Activated CD4-positive, alpha-beta T cell treated with anti-CD3 and anti-CD28 coated beads for 48 hours (primary cell): Measurements from ENCODE around the gene SLC45A1.
A peak's percentile ranks its signal among the peaks of the same experiment; 100 is the strongest.

Experiments used
- DNase-seq: peaks from one replicate; pipeline ENCODE4 v3.0.0-alpha.2; 2020

Gene SLC45A1

DNA sequence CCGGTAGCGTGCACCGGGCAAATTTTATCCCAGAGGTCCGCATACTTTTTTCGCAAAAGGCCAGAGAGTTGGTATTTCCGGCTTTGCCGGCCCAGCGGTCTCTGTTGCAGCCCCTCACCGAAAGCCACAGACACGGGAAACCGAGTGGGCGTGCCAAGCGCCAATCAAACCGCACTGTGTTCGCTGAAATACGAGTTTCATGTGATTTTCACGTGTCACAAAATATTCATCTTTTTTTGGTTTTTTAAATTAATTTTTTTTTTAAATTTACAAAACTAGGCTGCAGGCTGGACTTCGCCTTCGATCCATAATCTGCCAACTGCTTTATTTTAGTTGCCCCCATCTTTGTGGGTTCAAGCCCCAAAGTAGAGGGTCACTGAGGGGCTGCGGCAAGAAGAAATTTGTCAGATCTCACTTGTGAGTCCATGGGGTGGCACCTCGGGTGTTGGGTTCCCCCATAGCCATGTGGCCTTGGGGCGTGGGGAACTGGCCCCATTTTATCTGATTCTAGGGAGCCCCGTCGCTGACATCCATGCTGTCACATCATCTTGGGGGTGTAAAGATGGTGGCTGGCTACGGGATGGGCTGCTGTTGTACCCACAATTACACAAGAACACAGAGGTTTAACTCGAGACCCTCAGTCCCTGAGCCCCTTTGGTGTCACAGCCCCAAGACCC lies 20.8 kb downstream of the SLC45A1 start:
- no peak for DNase-seq

GRCh38 chr1:8339203-8339600 lies 21.3 kb downstream of the SLC45A1 start:
- DNase-seq, result no peak

- no peak for DNase-seq
These were observed 22.5 kb downstream of the SLC45A1 start for GRCh38 chr1:8340448-8340847.

DNA sequence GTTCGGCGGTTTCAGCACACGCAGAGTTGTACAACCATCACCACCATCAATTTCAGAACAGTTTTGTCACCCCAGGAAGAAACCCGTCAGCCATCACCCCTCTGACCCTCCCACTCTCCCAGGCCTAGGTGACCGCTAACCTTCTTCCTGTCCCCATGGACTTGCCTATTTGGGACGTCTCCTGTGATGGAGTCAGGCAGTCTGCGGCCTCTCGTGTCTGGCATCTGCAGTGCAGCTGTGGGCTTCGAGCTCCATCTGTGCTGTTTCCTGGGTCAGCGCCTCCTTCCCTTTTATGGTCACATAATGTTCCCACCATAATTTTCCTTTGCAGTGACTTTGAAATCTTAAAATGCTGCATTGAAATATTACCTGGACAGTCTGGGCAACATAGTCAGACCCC lies 24.4 kb downstream of the SLC45A1 start:
- DNase-seq, result no peak

DNA sequence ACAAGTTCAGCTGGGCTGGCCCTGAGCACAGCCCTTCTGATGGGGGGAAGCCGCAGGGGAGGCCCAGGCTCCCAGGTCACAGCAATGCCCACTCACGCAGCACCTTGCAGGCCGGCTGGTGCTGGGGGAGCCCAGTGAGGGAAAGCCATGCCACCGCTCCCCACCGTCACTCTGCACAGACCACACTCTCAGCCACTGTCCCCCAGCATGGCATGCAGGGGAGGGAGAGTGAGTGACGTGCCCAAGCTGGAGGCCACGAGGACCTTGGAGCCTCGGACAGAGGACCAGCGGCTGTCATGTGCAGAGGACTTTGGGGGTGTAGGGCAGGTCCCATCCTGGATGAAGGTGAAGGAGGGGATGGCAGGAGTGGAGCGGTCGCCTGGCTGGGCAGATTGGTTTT lies 25.1 kb downstream of the SLC45A1 start:
- DNase-seq, result no peak

- no peak for DNase-seq
These were observed 25.6 kb downstream of the SLC45A1 start for GRCh38 chr1:8343464-8344001.

- no peak for DNase-seq
These were observed 27.1 kb downstream of the SLC45A1 start for GRCh38 chr1:8344893-8345507.

DNA sequence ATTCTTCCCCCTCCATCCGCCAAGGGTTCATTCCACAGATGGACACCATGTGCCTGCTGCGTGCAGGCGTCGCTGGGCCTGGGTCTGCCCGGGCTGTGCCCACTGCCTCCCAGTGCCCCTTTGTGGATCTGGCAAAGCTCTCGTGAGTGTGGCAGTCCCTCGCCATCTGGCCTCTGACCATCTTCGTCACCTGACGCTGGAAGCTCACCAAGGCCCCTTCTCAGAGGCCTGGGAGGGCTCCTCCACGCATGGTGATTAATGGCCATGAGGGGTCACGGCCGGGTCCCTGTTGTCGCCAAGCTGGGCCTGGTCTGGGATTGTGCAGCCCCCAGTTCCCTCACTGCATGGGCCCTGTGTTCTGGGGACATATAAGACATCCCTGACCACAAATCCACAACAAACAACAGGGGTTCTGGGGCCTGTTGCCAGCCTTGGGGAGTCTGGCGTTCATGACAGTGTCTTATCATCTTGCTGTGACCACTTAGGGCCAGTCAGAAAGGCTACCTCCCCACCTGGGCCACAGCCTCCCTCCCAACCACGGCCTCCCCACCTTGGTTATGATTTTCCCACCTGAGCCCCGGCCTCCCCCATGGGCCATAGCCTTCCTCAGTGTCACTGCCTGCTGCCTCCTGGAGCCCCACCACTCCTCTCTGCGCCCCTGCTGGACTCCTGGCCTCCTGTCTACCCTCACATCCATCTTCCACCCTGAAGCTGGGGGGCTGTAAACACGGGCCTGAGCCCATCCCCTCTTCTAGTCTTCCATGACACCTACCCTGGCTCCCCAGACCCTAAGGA lies 27.9 kb downstream of the SLC45A1 start:
- DNase-seq, result no peak

DNA sequence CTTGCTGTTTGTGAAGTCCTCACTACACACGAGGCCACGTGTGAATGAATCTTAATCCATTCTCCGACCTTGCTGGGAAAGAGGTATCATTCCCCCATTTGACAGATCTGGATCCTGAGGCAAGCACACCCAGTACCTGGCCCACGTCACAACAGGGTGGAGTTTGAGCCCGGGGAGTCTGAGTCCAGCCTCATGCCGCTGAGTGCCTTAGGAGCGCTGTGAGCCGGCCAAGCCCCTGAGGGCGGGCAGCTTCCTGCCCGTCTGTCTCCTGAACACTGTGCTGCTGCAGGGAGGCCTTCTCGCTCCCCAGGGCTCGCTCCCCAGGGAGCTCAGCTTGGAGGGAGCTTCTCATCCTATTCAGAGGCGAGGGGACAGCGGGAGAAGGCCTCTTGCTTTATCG lies 29.7 kb downstream of the SLC45A1 start:
- no peak for DNase-seq

DNA sequence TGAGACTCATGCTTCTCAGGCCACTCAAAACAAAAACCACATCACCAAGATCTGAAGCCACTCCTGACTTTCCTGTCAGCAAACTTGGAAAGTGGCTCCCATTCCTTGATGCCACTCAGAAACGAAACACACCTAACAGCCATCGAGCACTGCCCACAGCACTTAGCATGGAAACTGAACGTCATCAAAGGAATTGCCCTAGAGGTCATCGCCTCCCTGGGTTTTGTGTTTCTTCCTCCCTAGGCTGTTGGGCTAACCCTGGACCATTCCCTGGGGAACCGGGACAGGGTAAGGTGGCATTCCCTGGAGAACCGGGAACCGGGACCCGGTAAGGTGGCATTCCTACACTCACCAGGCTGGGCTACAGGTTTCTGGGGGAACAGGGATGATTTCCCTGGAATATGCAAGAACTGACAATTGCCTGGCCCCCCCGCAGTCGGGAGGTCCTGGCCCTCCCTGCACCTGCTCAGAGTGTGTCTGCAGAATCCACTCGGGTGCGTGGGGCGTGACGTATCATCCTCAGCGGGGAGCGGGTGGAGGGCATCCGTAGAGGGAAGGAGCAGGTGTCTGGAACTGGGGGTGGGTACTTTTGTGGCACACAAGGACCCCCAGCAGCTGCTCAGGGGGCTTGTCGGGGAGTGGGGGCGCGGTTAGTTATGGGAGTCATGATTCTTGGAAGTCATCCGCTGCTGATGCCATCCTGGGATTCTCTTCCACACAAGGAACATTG lies 30.3 kb downstream of the SLC45A1 start:
- no peak for DNase-seq

DNA sequence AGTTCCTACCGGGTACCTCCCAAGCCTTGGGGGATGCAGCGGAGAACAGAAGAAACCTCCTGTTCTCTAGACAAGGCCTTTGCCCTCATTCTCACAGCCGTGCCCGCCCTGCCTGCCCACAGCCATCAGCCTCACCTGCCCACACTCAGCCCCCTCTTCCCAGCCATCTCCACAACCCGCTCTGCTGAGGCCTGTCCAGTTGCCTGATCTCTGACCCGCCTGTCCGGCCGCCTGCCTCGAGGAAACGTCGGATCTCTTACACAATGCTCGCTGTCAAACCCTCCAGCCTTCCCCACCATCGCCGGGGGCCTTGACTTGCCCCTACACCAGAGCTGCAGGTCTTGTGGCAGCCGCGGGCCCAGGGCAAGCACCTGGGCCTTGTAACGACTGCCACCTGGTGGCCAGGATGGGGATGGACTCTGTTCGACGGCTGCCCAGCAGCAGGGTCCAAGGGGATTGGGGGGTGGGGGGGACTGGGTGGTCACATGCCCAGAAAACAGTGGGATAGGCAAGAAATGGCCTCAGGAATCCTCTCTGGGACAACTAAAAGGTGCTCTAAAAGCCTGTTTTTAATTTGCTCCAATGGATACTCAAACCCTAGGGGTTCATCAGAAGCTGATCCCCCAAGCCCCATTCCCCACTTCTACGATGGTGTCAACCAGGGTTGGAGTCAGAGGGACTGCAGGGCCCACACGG lies 31.0 kb downstream of the SLC45A1 start:
- peak; percentile 78 for DNase-seq

DNA sequence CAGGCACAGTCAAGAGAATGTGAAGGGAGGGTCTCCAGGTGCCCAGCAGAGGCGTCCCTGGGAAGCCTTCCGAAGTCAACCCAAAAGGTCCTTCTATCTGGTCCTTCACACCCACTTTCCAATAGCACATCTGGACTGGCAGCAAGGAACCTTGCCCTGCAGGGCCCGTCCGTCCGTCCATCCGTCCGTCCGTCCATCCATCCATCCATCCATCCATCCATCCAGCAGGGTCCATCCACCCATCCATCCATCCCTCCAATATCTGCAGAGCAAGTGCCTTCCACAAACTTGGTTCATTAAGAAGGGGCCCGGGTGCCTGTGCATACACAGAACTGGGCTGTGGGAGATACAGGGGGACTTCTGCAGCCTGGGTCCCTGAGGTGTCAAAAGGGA lies 31.6 kb downstream of the SLC45A1 start:
- no peak for DNase-seq

GRCh38 chr1:8349961-8350360 lies 32.0 kb downstream of the SLC45A1 start:
- DNase-seq, result no peak

DNA sequence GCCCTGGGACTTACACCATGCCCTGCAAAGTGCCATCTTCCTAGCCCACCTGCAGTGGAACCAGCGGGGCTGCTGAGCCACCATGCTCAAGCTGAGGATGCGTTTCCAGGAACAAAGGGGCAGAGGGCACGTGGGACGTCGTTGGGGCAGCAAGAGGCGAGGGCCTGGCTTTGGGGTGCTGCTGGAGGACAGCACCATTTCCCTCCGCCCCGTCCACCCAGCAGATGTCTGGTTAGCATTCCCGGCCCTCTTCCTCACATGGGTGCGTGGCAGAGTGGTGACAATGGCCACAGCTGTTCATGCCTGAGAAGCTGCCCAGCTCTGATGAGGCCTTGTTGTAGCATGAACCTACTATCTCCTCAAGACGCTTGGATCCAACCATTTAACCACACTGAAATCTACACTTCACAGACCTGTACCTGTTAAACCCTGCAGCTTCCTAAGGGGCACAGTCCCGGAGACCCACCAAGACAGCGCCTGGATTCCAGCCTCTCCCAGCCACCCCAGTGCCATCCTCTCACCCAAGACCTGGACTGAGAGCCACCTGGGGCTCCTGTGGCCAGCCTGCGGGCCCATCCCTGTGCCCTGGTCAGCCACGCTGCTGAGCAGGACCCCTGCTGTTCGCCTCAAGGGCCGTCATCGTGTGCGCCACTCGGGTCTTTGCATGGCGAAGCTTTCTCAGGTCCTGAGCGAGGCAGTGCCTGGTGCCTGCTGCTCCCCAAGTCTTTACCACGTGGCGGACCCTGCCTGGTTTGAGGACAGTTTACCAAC lies 33.2 kb downstream of the SLC45A1 start:
- no peak for DNase-seq

DNA sequence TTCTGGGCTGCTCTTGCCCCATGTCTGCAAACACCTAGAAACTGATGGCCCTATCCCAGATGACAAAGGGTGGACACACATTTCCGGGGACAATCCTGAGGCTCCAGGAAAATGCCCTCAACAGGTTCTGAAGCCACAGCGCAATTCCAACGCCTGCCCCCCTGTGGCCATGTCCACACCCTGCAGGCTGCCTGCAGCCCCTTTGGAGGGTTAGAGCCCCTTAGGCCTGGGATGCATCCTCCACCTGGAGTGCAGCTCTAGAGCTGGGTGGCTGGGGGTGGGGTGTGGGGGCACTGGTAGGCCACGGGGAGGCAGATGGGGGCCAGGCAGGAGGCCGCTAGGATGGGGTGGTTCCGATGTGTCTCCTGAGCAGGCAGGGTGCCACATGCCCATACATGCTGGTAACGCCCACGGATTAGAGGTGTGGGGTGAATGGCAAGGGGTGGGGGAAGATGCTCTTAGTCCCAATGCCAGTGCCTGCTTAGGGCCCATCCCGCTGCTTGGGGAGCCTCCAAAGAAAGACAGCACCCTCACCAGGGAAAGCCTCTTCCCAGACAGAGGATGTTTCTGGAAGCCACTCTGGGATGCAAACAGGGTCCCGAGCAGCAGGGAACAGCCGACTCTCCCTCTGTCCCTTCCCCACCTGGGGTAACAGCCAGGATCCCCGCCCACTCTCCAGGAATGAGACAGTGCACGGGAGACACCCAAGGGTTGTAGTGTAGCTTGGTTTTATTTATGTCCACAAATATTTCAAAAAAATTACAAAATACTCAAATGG lies 34.0 kb downstream of the SLC45A1 start:
- peak; percentile 39 for DNase-seq

DNA sequence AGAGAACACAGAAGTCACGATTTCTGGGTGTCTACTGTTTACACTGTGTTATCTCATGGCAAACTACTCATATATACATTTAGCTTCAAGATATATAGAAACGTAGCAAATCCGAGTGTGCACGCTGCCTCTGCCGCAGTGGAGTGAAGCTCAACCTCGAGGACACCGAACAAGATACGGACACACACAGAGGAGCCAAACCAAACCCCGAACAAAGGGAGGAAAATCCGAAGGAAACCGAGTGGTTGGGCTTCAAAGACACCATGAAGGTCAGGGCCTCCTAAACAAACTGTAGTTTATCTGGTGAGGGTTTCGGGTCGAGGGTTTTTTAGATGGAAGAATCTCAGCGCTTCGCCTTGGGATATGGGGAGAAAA lies 34.5 kb downstream of the SLC45A1 start:
- DNase-seq, result no peak

DNA sequence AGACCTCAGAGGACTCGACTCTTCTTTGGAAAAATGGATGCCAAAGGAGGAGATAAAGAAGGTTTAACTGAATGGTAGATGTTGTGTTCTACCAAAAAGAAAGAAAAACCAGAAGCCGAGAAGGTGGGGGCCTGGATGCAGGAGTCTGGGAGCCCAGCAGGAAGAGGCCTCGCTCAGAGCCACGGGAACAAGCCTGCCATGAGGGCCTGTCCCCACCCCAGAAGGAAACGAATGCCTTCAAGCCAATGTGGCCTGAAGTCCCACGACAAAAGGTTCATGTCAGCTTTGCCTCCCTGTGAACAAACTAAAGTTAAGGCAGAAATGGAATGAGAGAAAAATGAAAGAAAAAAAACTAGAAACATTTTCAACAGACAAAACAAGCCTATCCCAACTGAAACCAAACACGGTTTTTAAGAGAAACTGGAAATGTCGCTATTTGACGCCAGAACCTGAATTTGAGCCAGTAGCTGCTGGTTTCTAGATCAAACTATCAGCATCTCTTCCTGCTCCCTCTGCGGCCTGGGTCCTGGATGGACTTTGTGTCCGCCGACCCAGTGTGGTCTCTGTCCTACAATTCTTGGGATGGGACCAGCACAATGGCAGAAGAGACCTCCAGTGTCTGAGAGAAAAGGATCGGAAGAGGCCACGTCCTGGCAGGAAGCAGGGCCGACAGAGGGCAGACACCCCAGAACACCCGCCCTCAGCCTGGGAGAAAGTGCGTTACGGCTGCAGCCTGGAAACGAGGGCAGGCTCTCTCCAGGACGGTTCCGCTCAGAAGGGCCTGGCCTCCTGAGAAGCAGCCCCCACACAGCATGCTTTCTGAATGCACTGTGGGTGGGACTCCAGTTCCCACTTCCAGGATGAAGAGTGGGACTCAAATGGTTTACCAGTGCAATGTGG lies 35.2 kb downstream of the SLC45A1 start:
- no peak for DNase-seq

DNA sequence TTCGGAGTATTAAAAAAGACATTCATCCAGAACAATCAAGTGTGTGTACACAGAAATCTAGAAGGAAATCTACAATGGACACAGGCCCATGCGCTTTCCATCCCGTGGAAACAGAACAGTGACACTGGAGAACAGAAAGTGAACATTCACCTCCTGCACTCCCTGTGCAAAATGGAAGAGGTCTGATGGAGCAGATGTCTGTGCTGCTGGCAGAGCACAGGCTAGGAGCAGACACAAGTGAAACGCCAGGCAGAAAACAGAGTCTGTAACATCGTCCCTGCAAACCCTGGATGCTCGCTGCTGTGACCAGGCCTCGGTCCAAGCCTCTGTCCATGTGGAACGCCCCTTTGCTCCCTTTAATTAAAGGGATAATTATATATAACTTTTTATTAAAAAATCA lies 36.1 kb downstream of the SLC45A1 start:
- DNase-seq, result no peak

- DNase-seq, result no peak
These were observed 37.7 kb downstream of the SLC45A1 start for GRCh38 chr1:8355439-8356255.
